A549 (cell line): ENCODE data around the gene RABIF.

ENCODE experiments used
- CHD4 ChIP-seq: fragments of 200-600 bp; sonication (generic); IDR thresholded peaks from 2 replicates; pipeline ENCODE4 v1.6.1; 2016; ENCODE audit warnings: antibody characterized with exemption, mild to moderate bottlenecking, borderline replicate concordance
- EP300 ChIP-seq, 2 experiments: fragments of >200 bp; sonication (Bioruptor Twin); formaldehyde crosslinking; IDR thresholded peaks; 2 replicates in 1 of 2; 3 replicates in 1 of 2; pipeline ENCODE4 v1.6.1; 2016 to 2017
- HDAC2 ChIP-seq: fragments of 200-600 bp; sonication (generic); IDR thresholded peaks from 2 replicates; pipeline ENCODE4 v1.6.1; 2016
- NFE2L2 ChIP-seq: fragments of 150-350 bp; conservative IDR thresholded peaks from 2 replicates; pipeline ENCODE4 v1.6.1; 2014; ENCODE audit warnings: low read length
- NPAS2 ChIP-seq: fragments of 250-450 bp; sonication (Bioruptor Pico); IDR thresholded peaks from 2 replicates; pipeline ENCODE4 v1.8.0; 2022; ENCODE audit warnings: mild to moderate bottlenecking, moderate library complexity, borderline replicate concordance
- POLR2A ChIP-seq: IDR thresholded peaks from 2 replicates; pipeline ENCODE4 v1.6.1; 2012; ENCODE audit warnings: mild to moderate bottlenecking, low read length
- RAD21 ChIP-seq, 2 experiments: fragments of >200 bp in 1 of 2; sonication (Bioruptor Twin) in 1 of 2; formaldehyde crosslinking in 1 of 2; IDR thresholded peaks in 1 of 2; conservative IDR thresholded peaks in 1 of 2; 2 replicates in 1 of 2; 3 replicates in 1 of 2; pipeline ENCODE4 v1.6.1; 2012 to 2018; ENCODE audit warnings: inconsistent platforms in 1 of 2
- RFX5 ChIP-seq: fragments of 450-650 bp; IDR thresholded peaks from 2 replicates; pipeline ENCODE4 v1.7.1; 2014; ENCODE audit warnings: antibody characterized with exemption, mild to moderate bottlenecking, moderate library complexity
- SMC3 ChIP-seq: fragments of >200 bp; sonication (Bioruptor Twin); formaldehyde crosslinking; IDR thresholded peaks from 3 replicates; pipeline ENCODE4 v1.6.1; 2018; ENCODE audit warnings: inconsistent platforms
- TF ChIP-seq, protein P1 (sequence below): fragments of >200 bp; sonication (Bioruptor Twin); formaldehyde crosslinking; IDR thresholded peaks from 3 replicates; pipeline ENCODE4 v1.5.1; 2016
- TF ChIP-seq, protein P2 (sequence below): fragments of >200 bp; sonication (Bioruptor Twin); formaldehyde crosslinking; IDR thresholded peaks from 3 replicates; pipeline ENCODE4 v1.6.1; 2016
- TF ChIP-seq, protein P3 (sequence below): fragments of >200 bp; sonication (Bioruptor Twin); formaldehyde crosslinking; IDR thresholded peaks from 2 replicates; pipeline ENCODE4 v1.6.1; 2016
- TF ChIP-seq, protein P4 (sequence below): fragments of 250-450 bp; sonication (Bioruptor Pico); IDR thresholded peaks from 2 replicates; pipeline ENCODE4 v1.5.0; 2021; ENCODE audit warnings: mild to moderate bottlenecking, moderate library complexity, borderline replicate concordance

DNA sequence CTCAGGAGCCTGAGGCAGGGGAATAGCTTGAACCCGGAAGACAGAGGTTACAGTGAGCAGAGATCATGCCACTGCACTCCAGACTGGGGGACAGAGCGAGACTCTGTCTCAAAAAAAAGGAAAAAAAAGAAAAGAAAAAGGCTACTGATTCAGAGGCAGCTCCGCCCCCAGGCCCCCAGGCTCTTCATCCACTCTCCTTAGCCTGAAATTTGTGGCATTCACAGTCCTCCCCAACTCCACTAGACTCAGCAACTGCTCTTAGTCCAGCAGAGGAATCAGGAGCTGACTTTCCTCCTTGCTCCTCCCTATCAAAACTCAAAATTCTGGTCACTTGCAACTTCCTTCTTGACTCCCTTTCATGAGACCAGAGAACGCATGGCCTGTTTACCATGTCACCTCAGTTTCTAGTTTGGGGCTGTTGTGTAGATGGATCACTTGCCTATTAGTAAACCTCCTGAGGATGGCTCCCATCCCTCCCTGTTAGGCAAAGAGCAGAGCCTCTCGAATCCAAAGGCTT is 51.1 kb downstream of the RABIF start:
- TF ChIP-seq, protein P1, sequence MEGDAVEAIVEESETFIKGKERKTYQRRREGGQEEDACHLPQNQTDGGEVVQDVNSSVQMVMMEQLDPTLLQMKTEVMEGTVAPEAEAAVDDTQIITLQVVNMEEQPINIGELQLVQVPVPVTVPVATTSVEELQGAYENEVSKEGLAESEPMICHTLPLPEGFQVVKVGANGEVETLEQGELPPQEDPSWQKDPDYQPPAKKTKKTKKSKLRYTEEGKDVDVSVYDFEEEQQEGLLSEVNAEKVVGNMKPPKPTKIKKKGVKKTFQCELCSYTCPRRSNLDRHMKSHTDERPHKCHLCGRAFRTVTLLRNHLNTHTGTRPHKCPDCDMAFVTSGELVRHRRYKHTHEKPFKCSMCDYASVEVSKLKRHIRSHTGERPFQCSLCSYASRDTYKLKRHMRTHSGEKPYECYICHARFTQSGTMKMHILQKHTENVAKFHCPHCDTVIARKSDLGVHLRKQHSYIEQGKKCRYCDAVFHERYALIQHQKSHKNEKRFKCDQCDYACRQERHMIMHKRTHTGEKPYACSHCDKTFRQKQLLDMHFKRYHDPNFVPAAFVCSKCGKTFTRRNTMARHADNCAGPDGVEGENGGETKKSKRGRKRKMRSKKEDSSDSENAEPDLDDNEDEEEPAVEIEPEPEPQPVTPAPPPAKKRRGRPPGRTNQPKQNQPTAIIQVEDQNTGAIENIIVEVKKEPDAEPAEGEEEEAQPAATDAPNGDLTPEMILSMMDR: no peak
- TF ChIP-seq, protein P2, sequence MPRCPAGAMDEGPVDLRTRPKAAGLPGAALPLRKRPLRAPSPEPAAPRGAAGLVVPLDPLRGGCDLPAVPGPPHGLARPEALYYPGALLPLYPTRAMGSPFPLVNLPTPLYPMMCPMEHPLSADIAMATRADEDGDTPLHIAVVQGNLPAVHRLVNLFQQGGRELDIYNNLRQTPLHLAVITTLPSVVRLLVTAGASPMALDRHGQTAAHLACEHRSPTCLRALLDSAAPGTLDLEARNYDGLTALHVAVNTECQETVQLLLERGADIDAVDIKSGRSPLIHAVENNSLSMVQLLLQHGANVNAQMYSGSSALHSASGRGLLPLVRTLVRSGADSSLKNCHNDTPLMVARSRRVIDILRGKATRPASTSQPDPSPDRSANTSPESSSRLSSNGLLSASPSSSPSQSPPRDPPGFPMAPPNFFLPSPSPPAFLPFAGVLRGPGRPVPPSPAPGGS: no peak
- no peak for TF ChIP-seq NFE2L2
- TF ChIP-seq NPAS2 (CRISPR knock-in tag): no peak
- TF ChIP-seq EP300 (IDR thresholded peaks at IDR 0.05): no peak
- no peak for TF ChIP-seq HDAC2
- no peak for TF ChIP-seq RAD21 (conservative IDR thresholded peaks at IDR 0.05 in 1 of 2, IDR thresholded peaks at IDR 0.05 in 1 of 2)
- no peak for TF ChIP-seq CHD4
- TF ChIP-seq RFX5: no peak
- TF ChIP-seq POLR2A: no peak
- TF ChIP-seq, protein P3, sequence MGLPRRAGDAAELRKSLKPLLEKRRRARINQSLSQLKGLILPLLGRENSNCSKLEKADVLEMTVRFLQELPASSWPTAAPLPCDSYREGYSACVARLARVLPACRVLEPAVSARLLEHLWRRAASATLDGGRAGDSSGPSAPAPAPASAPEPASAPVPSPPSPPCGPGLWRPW: no peak
- TF ChIP-seq, protein P4, sequence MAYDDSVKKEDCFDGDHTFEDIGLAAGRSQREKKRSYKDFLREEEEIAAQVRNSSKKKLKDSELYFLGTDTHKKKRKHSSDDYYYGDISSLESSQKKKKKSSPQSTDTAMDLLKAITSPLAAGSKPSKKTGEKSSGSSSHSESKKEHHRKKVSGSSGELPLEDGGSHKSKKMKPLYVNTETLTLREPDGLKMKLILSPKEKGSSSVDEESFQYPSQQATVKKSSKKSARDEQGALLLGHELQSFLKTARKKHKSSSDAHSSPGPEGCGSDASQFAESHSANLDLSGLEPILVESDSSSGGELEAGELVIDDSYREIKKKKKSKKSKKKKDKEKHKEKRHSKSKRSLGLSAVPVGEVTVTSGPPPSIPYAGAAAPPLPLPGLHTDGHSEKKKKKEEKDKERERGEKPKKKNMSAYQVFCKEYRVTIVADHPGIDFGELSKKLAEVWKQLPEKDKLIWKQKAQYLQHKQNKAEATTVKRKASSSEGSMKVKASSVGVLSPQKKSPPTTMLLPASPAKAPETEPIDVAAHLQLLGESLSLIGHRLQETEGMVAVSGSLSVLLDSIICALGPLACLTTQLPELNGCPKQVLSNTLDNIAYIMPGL: no peak
- no peak for TF ChIP-seq SMC3
